Stimulated activated CD8-positive, alpha-beta memory T cell treated with anti-CD3 and anti-CD28 coated beads, Interleukin-2, amount 100 ng/mL, for 1 hour (primary cell): ENCODE data around the gene SSR2.

Experiments
- DNase-seq, 2 donors: peaks; one replicate each; pipeline ENCODE4 v3.0.0-alpha.2; 2020; ENCODE audit warnings: low read depth in 2 of 2

The SSR2 gene

DNA sequence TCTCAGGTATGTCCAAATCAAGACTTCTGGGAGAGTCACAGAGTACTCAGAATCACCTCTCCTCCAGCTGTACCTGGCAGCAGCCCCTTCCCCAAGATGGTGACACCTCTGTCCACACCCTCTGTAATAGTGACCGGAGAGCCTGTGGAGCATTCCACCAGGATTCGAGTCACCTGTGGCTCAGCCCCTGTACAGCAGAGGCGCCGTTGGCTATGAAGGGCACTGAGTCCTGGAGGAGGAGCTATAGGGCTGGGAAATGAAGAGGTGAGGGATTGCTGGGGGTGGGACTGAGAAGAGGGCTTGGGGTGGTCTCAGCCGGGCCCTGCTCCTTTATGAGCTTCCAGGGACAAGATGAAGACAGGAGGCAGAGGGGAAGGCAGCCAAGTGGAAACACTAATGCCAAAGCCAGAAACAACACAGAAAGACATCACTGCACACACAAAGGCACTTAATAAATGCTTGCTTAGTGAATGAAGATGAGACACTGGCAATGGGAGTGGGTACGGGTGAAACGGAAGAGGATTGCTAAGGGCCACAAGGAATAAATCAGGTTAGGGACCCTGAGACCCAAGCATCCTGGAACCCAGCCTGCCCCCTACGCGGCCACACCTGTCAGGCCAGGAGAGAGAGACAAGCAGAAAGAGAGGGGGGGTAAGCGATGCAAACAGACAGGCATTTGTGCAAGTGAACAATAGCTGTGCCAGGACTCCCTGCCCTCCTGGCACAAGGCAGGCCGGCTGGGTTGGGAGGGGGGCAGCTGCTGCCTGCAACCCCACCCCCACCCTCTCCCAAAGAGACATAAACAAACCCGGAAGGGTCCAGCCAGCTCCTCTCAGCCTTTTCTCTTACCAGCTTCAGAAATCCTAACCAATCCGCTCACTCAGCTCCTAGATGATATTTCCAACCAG is 46.3 kb downstream of the SSR2 start:
- DNase-seq, result no peak

DNA sequence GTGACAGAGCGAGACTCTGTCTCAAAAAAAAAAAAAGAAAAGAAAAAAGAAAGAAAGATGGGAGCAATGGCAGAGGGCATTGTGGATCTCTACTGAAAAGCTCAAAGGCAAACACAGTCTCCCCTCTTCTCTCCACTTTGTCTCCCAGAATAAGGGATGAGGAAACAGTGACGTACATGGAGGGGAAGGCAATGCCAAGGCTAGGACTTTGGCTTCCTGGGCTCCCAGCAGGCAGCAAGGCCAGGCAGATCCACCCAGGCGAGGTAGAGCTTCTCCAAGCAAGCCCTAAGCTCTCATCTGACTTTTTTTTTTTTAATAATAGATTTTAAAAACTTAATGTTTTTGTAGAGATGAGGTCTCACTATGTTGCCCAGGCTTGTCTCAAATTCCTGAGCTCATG is 47.0 kb downstream of the SSR2 start:
- DNase-seq, result no peak

DNA sequence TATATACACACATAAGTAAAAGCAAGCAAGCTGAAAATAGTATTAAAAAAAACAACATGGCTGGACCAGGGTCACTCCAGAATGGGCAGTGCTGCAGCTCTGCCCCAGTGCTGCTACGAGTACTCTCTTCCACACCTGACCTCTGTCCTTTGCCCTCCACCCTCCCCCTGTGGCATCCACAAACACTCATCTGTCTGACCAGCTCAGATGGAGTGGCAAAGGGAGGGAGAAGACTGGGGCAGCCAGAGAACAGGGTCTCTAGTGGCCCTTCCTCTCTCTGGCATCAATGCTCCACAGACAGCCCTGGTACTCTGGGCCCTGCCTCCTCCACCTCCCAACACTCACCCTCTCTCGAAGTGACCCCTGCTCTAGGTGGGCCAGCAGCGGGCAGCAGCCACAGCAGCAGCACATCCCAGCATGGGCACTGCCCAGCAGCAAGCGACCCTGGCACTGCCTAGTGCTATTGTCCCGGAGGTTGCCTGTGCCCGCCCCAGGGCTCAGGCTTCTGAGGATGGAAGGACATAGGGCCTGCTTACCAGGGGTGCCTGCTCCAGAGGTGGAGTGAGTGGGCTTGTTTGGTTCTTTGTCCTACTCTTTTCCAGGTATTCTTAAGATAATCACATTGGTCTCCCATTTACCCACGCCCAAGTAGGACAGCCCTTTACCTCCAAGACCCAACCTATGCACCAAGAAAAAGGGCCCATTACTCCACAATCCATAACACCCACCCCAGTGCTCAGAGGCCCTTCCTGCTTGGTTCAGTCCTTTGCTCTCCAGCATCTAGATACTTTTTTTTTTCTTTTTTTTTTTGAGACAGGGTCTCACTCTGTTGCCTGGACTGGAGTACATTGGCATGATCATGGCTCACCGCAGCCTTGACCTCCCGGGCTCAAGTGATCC is 48.6 kb downstream of the SSR2 start:
- DNase-seq, result no peak

- no peak for DNase-seq
Observed at GRCh38 chr1:155970531-155971167, 50.1 kb downstream of the SSR2 start.

- no peak for DNase-seq
Observed at GRCh38 chr1:155969377-155969791, 51.4 kb downstream of the SSR2 start.

DNA sequence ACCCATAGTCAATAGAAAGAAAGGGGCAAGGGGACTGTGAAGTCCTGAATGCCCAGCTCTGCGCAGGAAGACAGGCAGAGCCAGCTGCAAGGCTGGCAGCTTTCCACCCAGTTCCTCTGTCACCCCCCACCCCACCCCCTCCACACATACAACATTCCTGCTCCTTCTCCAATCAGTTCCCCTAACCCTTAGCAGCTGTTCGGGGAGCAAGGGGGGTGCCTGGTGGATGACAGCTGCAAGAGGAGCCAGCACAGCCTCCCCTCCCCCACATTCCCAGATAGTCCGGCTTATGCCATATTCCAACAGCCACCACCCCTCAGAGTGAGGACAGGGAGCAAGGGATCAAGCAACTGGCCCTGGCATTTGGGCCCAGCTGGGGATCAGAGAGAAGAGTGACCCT is 52.1 kb downstream of the SSR2 start:
- DNase-seq, result no peak

DNA sequence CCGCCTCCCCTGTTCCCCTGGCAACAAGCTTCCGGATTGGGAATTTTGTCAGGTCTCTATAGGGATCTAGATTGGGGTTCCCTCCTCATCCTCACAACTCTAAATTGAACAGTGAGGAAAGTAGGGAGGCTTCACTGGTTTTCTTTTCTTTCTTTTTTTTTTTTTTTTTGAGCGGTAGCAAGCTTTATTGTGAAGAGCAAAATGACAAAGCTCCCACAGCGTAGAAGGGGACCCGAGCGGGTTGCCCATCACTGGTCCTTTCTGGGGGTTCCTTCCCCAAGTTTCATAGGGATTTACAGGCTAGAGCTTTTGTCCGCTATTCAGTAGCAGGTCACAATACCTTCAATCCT is 52.7 kb downstream of the SSR2 start:
- no peak for DNase-seq

DNA sequence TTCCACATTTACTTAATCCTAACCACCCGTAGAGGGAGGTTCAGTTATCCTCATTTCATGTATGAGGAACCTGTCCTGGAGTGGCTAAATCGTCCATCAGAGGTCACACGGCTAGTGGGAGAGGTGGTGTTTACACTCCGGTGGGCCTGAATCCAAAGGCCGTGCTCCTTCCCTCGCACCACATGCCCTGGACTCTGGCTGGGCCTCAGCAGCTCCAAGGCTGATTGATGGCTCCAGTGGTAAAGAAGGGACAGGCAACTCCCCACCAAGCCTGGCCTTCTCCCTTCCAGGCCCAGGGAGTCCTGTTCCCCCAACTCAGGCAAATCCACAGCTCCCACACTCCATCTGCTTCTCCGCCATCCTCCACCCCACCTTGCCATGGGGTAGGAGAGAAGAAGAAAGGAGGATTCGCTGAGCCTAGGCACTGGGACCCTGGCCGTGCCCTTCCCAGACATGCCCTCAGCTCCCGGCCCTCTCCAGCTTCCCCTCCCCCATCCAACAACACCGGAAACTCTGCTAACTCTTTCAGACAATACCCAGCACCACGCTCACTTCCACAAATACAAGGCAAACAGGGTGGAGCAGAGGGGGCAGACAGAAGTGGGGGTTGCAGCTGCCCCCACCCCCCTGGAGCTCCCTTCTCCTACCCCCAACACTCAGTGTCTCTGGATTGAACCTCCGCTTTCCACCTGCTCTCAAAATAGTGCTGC is 53.3 kb downstream of the SSR2 start:
- no peak for DNase-seq

GRCh38 chr1:155966750-155967149 is 54.0 kb downstream of the SSR2 start:
- DNase-seq, result no peak

GRCh38 chr1:155966135-155966534 is 54.6 kb downstream of the SSR2 start:
- DNase-seq, result no peak

GRCh38 chr1:155964193-155964592 is 56.6 kb downstream of the SSR2 start:
- no peak for DNase-seq

- no peak for DNase-seq
Observed at GRCh38 chr1:155962599-155963211, 58.0 kb downstream of the SSR2 start.

GRCh38 chr1:155961937-155962336 is 58.8 kb downstream of the SSR2 start:
- no peak for DNase-seq

DNA sequence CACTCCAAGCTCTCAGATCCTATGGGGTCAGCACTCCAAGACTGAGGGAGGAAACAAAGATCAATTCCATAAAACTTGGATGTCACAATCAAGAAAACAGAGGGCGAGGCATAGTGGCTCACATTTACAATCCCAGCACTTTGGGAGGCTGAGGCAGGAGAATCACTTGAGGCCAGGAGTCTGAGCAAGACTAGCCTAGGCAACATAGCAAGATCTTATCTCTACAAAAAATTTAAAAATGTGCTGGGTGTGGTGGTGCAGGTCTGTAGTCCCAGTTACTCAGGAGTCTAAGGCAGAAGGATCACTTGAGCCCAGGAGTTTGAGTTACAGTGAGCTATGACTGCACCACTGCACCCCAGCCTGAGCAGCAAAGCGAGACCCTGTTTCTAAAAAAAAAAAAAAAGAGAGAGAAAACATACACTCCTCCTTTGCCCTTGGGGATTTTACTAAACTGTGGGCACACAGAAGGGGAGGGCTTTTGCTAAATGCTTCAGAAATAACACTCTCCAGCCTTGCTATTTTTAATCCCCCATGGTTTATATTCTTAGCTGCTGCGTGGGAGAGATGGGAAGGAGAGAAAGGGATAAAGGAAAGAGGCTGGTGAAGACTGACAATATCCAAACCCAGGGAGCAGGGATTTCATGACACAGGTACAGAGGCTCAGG is 60.5 kb downstream of the SSR2 start:
- no peak for DNase-seq
